HepG2 (cell line): ENCODE results near the gene PRR30. TPM values are rescaled to one million over a fixed set of nuclear protein-coding genes. Genes with fewer than 3 reads are reported as not detected.

Source experiments
- EEA1 ChIP-seq: sonication (generic); formaldehyde crosslinking; IDR thresholded peaks from 2 replicates; pipeline ENCODE4 v1.5.1; 2020; ENCODE audit warnings: mild to moderate bottlenecking, missing genetic modification reagents, borderline replicate concordance
- HMGA1 ChIP-seq: sonication (generic); formaldehyde crosslinking; conservative IDR thresholded peaks from 2 replicates; pipeline ENCODE4 v1.4.0; 2020; ENCODE audit warnings: missing genetic modification reagents
- HNRNPH1 ChIP-seq: fragments of 200-400 bp; formaldehyde crosslinking; optimal IDR thresholded peaks from 2 replicates; pipeline ENCODE3; 2017; ENCODE audit warnings: mild to moderate bottlenecking, low read depth, low read length
- HOXA5 ChIP-seq: sonication (generic); formaldehyde crosslinking; IDR thresholded peaks from 2 replicates; pipeline ENCODE4 v1.4.0; 2020; ENCODE audit warnings: missing genetic modification reagents
- KDM5B ChIP-seq: sonication (generic); formaldehyde crosslinking; IDR thresholded peaks from 2 replicates; pipeline ENCODE4 v1.4.0; 2020; ENCODE audit warnings: missing genetic modification reagents, mild to moderate bottlenecking, borderline replicate concordance
- MEIS1 ChIP-seq: sonication (generic); formaldehyde crosslinking; IDR thresholded peaks from 2 replicates; pipeline ENCODE4 v1.9.0; 2021; ENCODE audit warnings: mild to moderate bottlenecking, missing genetic modification reagents, moderate library complexity, borderline replicate concordance
- MXI1 ChIP-seq: IDR thresholded peaks from 3 replicates; pipeline ENCODE4 v1.6.1; 2012; ENCODE audit warnings: low read depth, low read length, inconsistent platforms, borderline replicate concordance
- PHF21A ChIP-seq: sonication (generic); formaldehyde crosslinking; IDR thresholded peaks from 2 replicates; pipeline ENCODE4 v1.5.0; 2020; ENCODE audit warnings: mild to moderate bottlenecking, missing genetic modification reagents
- REXO4 ChIP-seq: sonication (generic); formaldehyde crosslinking; IDR thresholded peaks from 2 replicates; pipeline ENCODE4 v1.8.0; 2022; ENCODE audit warnings: missing genetic modification reagents, mild to moderate bottlenecking, borderline replicate concordance
- SNRNP70 ChIP-seq: fragments of 200-400 bp; formaldehyde crosslinking; IDR thresholded peaks from 2 replicates; pipeline ENCODE4 v1.6.1; 2017; ENCODE audit warnings: mild to moderate bottlenecking, low read depth, low read length, moderate library complexity
- THRA ChIP-seq: sonication (generic); formaldehyde crosslinking; IDR thresholded peaks from 2 replicates; pipeline ENCODE4 v1.4.0; 2020; ENCODE audit warnings: missing genetic modification reagents, borderline replicate concordance
- ZBTB38 ChIP-seq: sonication (generic); formaldehyde crosslinking; IDR thresholded peaks from 2 replicates; pipeline ENCODE4 v1.5.1; 2020; ENCODE audit warnings: mild to moderate bottlenecking, missing genetic modification reagents
- ZFP37 ChIP-seq: sonication (generic); formaldehyde crosslinking; IDR thresholded peaks from 2 replicates; pipeline ENCODE4 v1.4.0; 2020; ENCODE audit warnings: missing genetic modification reagents, borderline replicate concordance
- ZFP91 ChIP-seq: sonication (generic); formaldehyde crosslinking; IDR thresholded peaks from 2 replicates; pipeline ENCODE4 v1.9.0; 2022; ENCODE audit warnings: missing genetic modification reagents, mild to moderate bottlenecking, borderline replicate concordance
- ZFYVE20 ChIP-seq: sonication (generic); formaldehyde crosslinking; IDR thresholded peaks from 2 replicates; pipeline ENCODE4 v1.8.0; 2023; ENCODE audit warnings: low read depth, mild to moderate bottlenecking, moderate library complexity, missing genetic modification reagents, borderline replicate concordance
- ZNF230 ChIP-seq: sonication (generic); formaldehyde crosslinking; IDR thresholded peaks from 2 replicates; pipeline ENCODE4 v1.4.0; 2020; ENCODE audit warnings: mild to moderate bottlenecking, missing genetic modification reagents
- ZNF234 ChIP-seq: sonication (generic); formaldehyde crosslinking; conservative IDR thresholded peaks from 2 replicates; pipeline ENCODE4 v1.5.1; 2020; ENCODE audit warnings: mild to moderate bottlenecking, missing genetic modification reagents
- ZNF30 ChIP-seq: sonication (generic); formaldehyde crosslinking; IDR thresholded peaks from 2 replicates; pipeline ENCODE4 v1.5.0; 2020; ENCODE audit warnings: mild to moderate bottlenecking, missing genetic modification reagents
- ZNF362 ChIP-seq: sonication (generic); formaldehyde crosslinking; IDR thresholded peaks from 2 replicates; pipeline ENCODE4 v1.4.0; 2020; ENCODE audit warnings: missing genetic modification reagents, mild to moderate bottlenecking, borderline replicate concordance
- ZNF556 ChIP-seq: sonication (generic); formaldehyde crosslinking; IDR thresholded peaks from 2 replicates; pipeline ENCODE4 v1.4.0; 2020; ENCODE audit warnings: mild to moderate bottlenecking, missing genetic modification reagents, borderline replicate concordance
- ZNF569 ChIP-seq: sonication (generic); formaldehyde crosslinking; IDR thresholded peaks from 2 replicates; pipeline ENCODE4 v1.5.0; 2020; ENCODE audit warnings: mild to moderate bottlenecking, missing genetic modification reagents, moderate library complexity, borderline replicate concordance
- ZNF589 ChIP-seq: sonication (generic); formaldehyde crosslinking; conservative IDR thresholded peaks from 2 replicates; pipeline ENCODE4 v1.8.0; 2022; ENCODE audit warnings: mild to moderate bottlenecking, moderate library complexity, missing genetic modification reagents
- ZNF746 ChIP-seq: sonication (generic); formaldehyde crosslinking; IDR thresholded peaks from 2 replicates; pipeline ENCODE4 v1.8.0; 2022; ENCODE audit warnings: mild to moderate bottlenecking, missing genetic modification reagents
- ZNF768 ChIP-seq: sonication (generic); formaldehyde crosslinking; IDR thresholded peaks from 2 replicates; pipeline ENCODE4 v1.4.0; 2020; ENCODE audit warnings: missing genetic modification reagents
- ZNF891 ChIP-seq: sonication (generic); formaldehyde crosslinking; IDR thresholded peaks from 2 replicates; pipeline ENCODE4 v1.5.0; 2020; ENCODE audit warnings: mild to moderate bottlenecking, missing genetic modification reagents
- ZSCAN30 ChIP-seq: sonication (generic); formaldehyde crosslinking; IDR thresholded peaks from 2 replicates; pipeline ENCODE4 v1.5.0; 2020; ENCODE audit warnings: mild to moderate bottlenecking, missing genetic modification reagents
- polyA plus RNA-seq, 8 experiments: library from polyadenylated mRNA; depleted of rRNA in 3 of 8; stranded (reverse) in 7 of 8; unstranded in 1 of 8; fragments of >200 nt; fragmentation: Illumina TruSeq in 4 of 8; extraction: Trizol in 4 of 8; gene quantifications; 2 replicates each; pipeline versions ENCODE4 v1.2.1 to v1.2.3, GENCODE V29; 2011 to 2016; ENCODE audit warnings: low read depth in 4 of 8, missing spikeins in 1 of 8, mixed read lengths in 1 of 8; ENCODE audit not compliant: insufficient read depth in 1 of 8
- total RNA-seq, 5 experiments: library from RNA; depleted of rRNA; stranded (reverse); fragments of >200 nt; fragmentation: Illumina TruSeq; extraction: Trizol; gene quantifications; 2 replicates each; pipeline ENCODE4 v1.2.3, GENCODE V29; 2016; ENCODE audit warnings: low read depth in 1 of 5

Gene PRR30
- total and polyA plus RNA-seq, 2 of the 13 experiments (the other 11 are each of a cell fraction or from before 2014, with no cell fraction given), result not detected

- TF ChIP-seq ZFP91 (CRISPR knock-in tag), result peak; percentile 65
- peak; percentile 86; the same call in 1 of the 3 replicates for TF ChIP-seq MXI1
- no peak for TF ChIP-seq ZFYVE20 (CRISPR knock-in tag)
- no peak for TF ChIP-seq ZNF589 (CRISPR knock-in tag)
- no peak for TF ChIP-seq ZNF569 (CRISPR knock-in tag)
- TF ChIP-seq ZNF230 (CRISPR knock-in tag), result peak; percentile 69; the same call in 1 of the 2 replicates
- TF ChIP-seq HNRNPH1, result no peak
- TF ChIP-seq ZNF30, result no peak
- TF ChIP-seq ZFP37 (CRISPR knock-in tag), result peak; percentile 91; the same call in 1 of the 2 replicates
- peak; percentile 82; the same call in 1 of the 2 replicates for TF ChIP-seq ZNF556 (CRISPR knock-in tag)
- TF ChIP-seq ZNF768, result peak; percentile 66; the same call in 1 of the 2 replicates
- TF ChIP-seq HMGA1, result no peak
- no peak for TF ChIP-seq ZNF234 (CRISPR knock-in tag)
- no peak; the same call in 1 of the 2 replicates for TF ChIP-seq HOXA5
- no peak for TF ChIP-seq ZNF362
- TF ChIP-seq EEA1 (CRISPR knock-in tag), result no peak
- TF ChIP-seq REXO4 (CRISPR knock-in tag), result no peak
- no peak for TF ChIP-seq ZSCAN30 (CRISPR knock-in tag)
- TF ChIP-seq KDM5B (CRISPR knock-in tag), result peak; percentile 49; the same call in 1 of the 2 replicates
- TF ChIP-seq ZNF891 (CRISPR knock-in tag), result no peak
- no peak for TF ChIP-seq SNRNP70
- TF ChIP-seq ZBTB38 (CRISPR knock-in tag), result peak; percentile 66
- peak; percentile 99 for TF ChIP-seq PHF21A (CRISPR knock-in tag)
- TF ChIP-seq ZNF746 (CRISPR knock-in tag), result peak; percentile 56; the same call in 1 of the 2 replicates
- TF ChIP-seq THRA (CRISPR knock-in tag), result peak; percentile 87
- no peak; the same call in 1 of the 2 replicates for TF ChIP-seq MEIS1
Measured at GRCh38 chr2:27092696-27093429, 46.3 kb downstream of the PRR30 start (continued).
